Ectodermal cell (in vitro differentiated cells): ENCODE measurements around the gene SORCS3.

Experiments used
- H3K27ac ChIP-seq: 2 replicates; pipeline ENCODE4 v1.7.0; 2013; ENCODE audit warnings: mild to moderate bottlenecking, low read depth, low read length; ENCODE audit not compliant: insufficient read depth, poor library complexity, severe bottlenecking
- H3K27me3 ChIP-seq: 2 replicates; pipeline ENCODE4 v1.7.0; 2013; ENCODE audit warnings: mild to moderate bottlenecking, low read length; ENCODE audit not compliant: insufficient read depth, control insufficient read depth, poor library complexity, severe bottlenecking
- H3K36me3 ChIP-seq: one replicate; pipeline ENCODE4 v1.7.0; 2013; ENCODE audit warnings: low read length; ENCODE audit not compliant: control insufficient read depth, insufficient read depth
- H3K4me1 ChIP-seq: one replicate; pipeline ENCODE4 v1.7.0; 2013; ENCODE audit warnings: low read length; ENCODE audit not compliant: control insufficient read depth, insufficient read depth
- H3K4me3 ChIP-seq: 2 replicates; pipeline ENCODE4 v1.7.0; 2013; ENCODE audit warnings: low read depth, low read length, control low read depth; ENCODE audit not compliant: insufficient read depth
- H3K9me3 ChIP-seq: 2 replicates; pipeline ENCODE4 v1.7.0; 2013; ENCODE audit warnings: mild to moderate bottlenecking, low read length, moderate library complexity; ENCODE audit not compliant: control insufficient read depth
- WGBS, 2 experiments: methylation state at CpG; one replicate each; pipeline ENCODE4 v1.1.7; 2013; ENCODE audit warnings: missing lambda C conversion rate in 2 of 2; 5-methylcytosine and 5-hydroxymethylcytosine counted together

SORCS3 gene

GRCh38 chr10:104664205-104664604 is 23.1 kb downstream of the SORCS3 start:
- Histone ChIP-seq H3K4me3 (no peak overlapping the region), H3K27ac (no peak overlapping the region), H3K36me3 (no peaks in the 10 kb centered on the region), H3K27me3 (no peaks in the 10 kb centered on the region), H3K9me3 (no peaks in the 10 kb centered on the region), H3K4me1 (peaks cover 26% of the 10 kb centered on the region)
- WGBS, 2 experiments, result 91 to 92% methylated on average over 5 of the region's 5 CpGs

- no peak overlapping the region for H3K4me3 ChIP-seq
- no peak overlapping the region for H3K27ac ChIP-seq
- peaks cover 21% of the 10 kb centered on the region for H3K4me1 ChIP-seq
- WGBS, 2 experiments, result 96 to 97% methylated on average over 4 of the region's 4 CpGs
- no peaks in the 10 kb centered on the region for H3K9me3 ChIP-seq
- no peaks in the 10 kb centered on the region for H3K36me3 ChIP-seq
- no peaks in the 10 kb centered on the region for H3K27me3 ChIP-seq
Measured at GRCh38 chr10:104665174-104665573, 24.1 kb downstream of the SORCS3 start.

GRCh38 chr10:104666106-104666505 is 25.0 kb downstream of the SORCS3 start:
- no peaks in the 10 kb centered on the region for H3K27me3 ChIP-seq
- no peaks in the 10 kb centered on the region for H3K9me3 ChIP-seq
- H3K27ac ChIP-seq, result no peak overlapping the region
- WGBS, 2 experiments, result 86 to 92% methylated on average over 5 of the region's 5 CpGs
- no peak overlapping the region for H3K4me3 ChIP-seq
- H3K36me3 ChIP-seq, result no peaks in the 10 kb centered on the region
- peaks cover 15% of the 10 kb centered on the region for H3K4me1 ChIP-seq

GRCh38 chr10:104676874-104677273 is 35.8 kb downstream of the SORCS3 start:
- no peak overlapping the region for H3K4me3 ChIP-seq
- H3K27me3 ChIP-seq, result peaks cover 6% of the 10 kb centered on the region
- no peaks in the 10 kb centered on the region for H3K36me3 ChIP-seq
- H3K9me3 ChIP-seq, result no peaks in the 10 kb centered on the region
- H3K27ac ChIP-seq, result peak overlapping the region; percentile 11
- 93 to 94% methylated on average over 1 of the region's 1 CpG for WGBS, 2 experiments
- peaks cover 5% of the 10 kb centered on the region for H3K4me1 ChIP-seq

- Histone ChIP-seq H3K27ac (no peak overlapping the region), H3K4me1 (peaks cover 5% of the 10 kb centered on the region), H3K9me3 (no peaks in the 10 kb centered on the region), H3K36me3 (no peaks in the 10 kb centered on the region), H3K27me3 (peaks cover 6% of the 10 kb centered on the region), H3K4me3 (no peak overlapping the region)
Measured at GRCh38 chr10:104678658-104679057, 37.6 kb downstream of the SORCS3 start.

GRCh38 chr10:104680467-104681401 is 39.6 kb downstream of the SORCS3 start:
- H3K9me3 ChIP-seq, result no peaks in the 10 kb centered on the region
- no peaks in the 10 kb centered on the region for H3K36me3 ChIP-seq
- H3K4me1 ChIP-seq, result peaks cover 5% of the 10 kb centered on the region
- 27 to 28% methylated on average over 35 of the region's 35 CpGs for WGBS, 2 experiments
- peaks cover 6% of the 10 kb centered on the region for H3K27me3 ChIP-seq
- H3K4me3 ChIP-seq, result peak overlapping the region; percentile 16
- no peak overlapping the region for H3K27ac ChIP-seq

GRCh38 chr10:104681485-104681884 is 40.4 kb downstream of the SORCS3 start:
- peak overlapping the region; percentile 16 for H3K4me3 ChIP-seq
- peaks cover 5% of the 10 kb centered on the region for H3K4me1 ChIP-seq
- H3K27me3 ChIP-seq, result peaks cover 6% of the 10 kb centered on the region
- no peak overlapping the region for H3K27ac ChIP-seq
- H3K36me3 ChIP-seq, result no peaks in the 10 kb centered on the region
- H3K9me3 ChIP-seq, result no peaks in the 10 kb centered on the region
- 93 to 94% methylated on average over 2 of the region's 2 CpGs for WGBS, 2 experiments

GRCh38 chr10:104683567-104683966 is 42.5 kb downstream of the SORCS3 start:
- 96 to 100% methylated on average over 1 of the region's 1 CpG for WGBS, 2 experiments
- Histone ChIP-seq H3K4me3 (no peak overlapping the region), H3K4me1 (no peaks in the 10 kb centered on the region), H3K27ac (no peak overlapping the region), H3K36me3 (no peaks in the 10 kb centered on the region), H3K9me3 (no peaks in the 10 kb centered on the region), H3K27me3 (peaks cover 6% of the 10 kb centered on the region)

- WGBS, 2 experiments, result 0% methylated on average over 1 of the region's 1 CpG
- no peaks in the 10 kb centered on the region for H3K9me3 ChIP-seq
- H3K4me1 ChIP-seq, result no peaks in the 10 kb centered on the region
- H3K36me3 ChIP-seq, result no peaks in the 10 kb centered on the region
- no peaks in the 10 kb centered on the region for H3K27me3 ChIP-seq
- H3K27ac ChIP-seq, result no peak overlapping the region
- no peak overlapping the region for H3K4me3 ChIP-seq
Measured at GRCh38 chr10:104686829-104687228, 45.7 kb downstream of the SORCS3 start.

- no peaks in the 10 kb centered on the region for H3K4me1 ChIP-seq
- H3K9me3 ChIP-seq, result no peaks in the 10 kb centered on the region
- H3K36me3 ChIP-seq, result no peaks in the 10 kb centered on the region
- H3K27ac ChIP-seq, result no peak overlapping the region
- H3K4me3 ChIP-seq, result no peak overlapping the region
- 79 to 81% methylated on average over 18 of the region's 18 CpGs for WGBS, 2 experiments
- no peaks in the 10 kb centered on the region for H3K27me3 ChIP-seq
Measured at GRCh38 chr10:104688251-104689042, 47.4 kb downstream of the SORCS3 start.
